Measurements from ENCODE around the gene SPCS1. TPM values are rescaled to one million over a fixed set of nuclear protein-coding genes. Genes with fewer than 3 reads are reported as not detected.

The SPCS1 gene
- polyA plus RNA-seq, 3 donors, result 166 to 171 (median 169) TPM

DNA sequence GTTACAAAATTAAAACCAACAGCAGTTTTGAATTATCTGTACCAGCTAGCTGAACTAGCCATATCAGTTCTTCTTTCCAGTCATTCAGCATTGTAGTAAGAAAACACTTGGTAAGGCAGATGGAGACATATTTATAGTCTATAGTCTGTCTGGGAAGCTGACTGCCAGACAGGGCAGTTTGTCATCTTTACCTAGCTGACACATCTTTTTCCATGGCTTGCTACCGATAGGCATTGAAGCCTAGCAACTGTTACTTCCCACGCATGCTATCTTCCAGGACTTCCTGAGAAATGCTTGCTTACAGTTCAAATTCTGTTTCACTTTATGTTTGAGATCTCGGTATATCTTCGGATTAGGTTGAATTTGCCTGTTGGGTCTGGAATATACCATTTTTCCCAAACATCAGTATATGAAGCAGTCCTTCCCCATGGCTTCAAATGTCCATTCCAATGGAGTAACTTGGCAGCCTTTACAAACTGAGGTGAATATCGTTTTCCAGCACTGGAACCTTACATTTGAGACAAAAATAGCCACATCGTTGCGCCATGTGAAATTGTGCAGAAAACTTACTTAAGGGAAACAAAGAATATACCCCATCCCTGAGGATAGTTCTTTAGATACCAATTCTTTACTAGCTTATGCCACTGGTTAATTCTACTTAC lies 11.2 kb upstream of the SPCS1 start:
- no peak for DNase-seq (ENCODE audit: low read depth in 3 of 3, low spot score in 2 of 3)

GRCh38 chr3:52695798-52696671 lies 9.9 kb upstream of the SPCS1 start:
- DNase-seq (ENCODE audit: low read depth in 3 of 3, low spot score in 2 of 3), result no peak

DNA sequence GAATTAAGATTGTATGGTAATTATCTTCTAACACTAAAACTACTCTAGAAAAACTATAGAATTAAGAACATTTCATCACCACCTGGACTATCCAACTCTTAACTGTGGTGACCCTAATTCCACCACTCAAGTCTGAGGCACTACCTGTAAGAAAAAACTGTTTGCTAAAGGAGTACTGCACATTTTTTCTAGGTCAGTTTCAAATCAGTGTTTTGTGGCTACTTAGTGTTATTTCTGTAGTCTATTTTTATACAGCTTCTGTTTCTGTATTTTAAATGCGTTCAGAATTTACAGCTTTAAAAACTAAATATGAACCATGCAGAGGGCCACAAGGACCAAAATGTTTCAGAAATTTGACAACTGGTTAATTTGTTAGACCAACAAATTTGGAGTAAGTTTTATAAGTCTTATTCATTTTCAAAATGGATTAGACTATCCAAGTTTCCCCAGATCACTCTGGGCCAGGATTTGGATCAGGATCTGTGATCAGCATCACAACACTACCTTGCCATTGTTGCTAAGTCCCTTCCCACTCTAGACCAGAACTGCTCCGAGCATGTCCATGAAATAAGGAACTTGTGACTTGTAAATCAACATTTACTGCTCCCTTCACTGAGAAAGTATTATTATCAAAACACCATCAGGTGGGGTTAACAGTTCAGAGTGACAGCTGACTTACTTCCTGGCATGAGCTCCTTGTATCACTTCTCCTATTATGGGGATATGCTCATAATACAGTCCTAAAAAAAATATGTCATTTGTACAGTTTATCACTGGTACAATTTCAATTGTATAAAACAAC lies 8.9 kb upstream of the SPCS1 start:
- DNase-seq (ENCODE audit: low read depth in 3 of 3, low spot score in 2 of 3), result no peak

- DNase-seq (ENCODE audit: low read depth in 3 of 3, low spot score in 2 of 3), result no peak
Observed at GRCh38 chr3:52697632-52697965, 8.3 kb upstream of the SPCS1 start.

- no peak for DNase-seq (ENCODE audit: low read depth in 3 of 3, low spot score in 2 of 3)
Observed at GRCh38 chr3:52703341-52703740, 2.6 kb upstream of the SPCS1 start.

- no peak for DNase-seq (ENCODE audit: low read depth in 3 of 3, low spot score in 2 of 3)
Observed at GRCh38 chr3:52704611-52705437, 1.1 kb upstream of the SPCS1 start.

- DNase-seq (ENCODE audit: low read depth in 3 of 3, low spot score in 2 of 3), result no peak
Observed at GRCh38 chr3:52705438-52705687, 543 bp upstream of the SPCS1 start.

- DNase-seq (ENCODE audit: low read depth in 3 of 3, low spot score in 2 of 3), result no peak
Observed at GRCh38 chr3:52707585-52707984, 1.7 kb downstream of the SPCS1 start.

DNA sequence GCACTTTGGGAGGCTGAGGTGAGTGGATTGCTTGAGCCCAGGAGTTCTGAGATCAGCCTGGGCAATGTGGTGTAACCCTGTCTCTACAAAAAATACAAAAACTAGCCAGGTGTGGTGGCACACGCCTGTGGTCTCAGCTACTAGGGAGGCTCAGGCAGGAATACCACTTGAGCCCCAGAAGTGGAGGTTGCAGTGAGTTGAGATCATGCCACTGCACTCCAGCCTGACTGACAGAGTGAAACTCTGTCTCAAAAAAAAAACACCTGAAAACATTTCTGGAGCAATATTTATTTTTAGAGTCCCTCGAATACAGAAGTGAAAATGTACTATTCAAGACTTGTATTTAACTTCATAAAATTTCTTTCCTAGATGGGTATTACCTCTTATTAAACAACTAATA lies 4.6 kb downstream of the SPCS1 start:
- no peak for DNase-seq (ENCODE audit: low read depth in 3 of 3, low spot score in 2 of 3)

DNA sequence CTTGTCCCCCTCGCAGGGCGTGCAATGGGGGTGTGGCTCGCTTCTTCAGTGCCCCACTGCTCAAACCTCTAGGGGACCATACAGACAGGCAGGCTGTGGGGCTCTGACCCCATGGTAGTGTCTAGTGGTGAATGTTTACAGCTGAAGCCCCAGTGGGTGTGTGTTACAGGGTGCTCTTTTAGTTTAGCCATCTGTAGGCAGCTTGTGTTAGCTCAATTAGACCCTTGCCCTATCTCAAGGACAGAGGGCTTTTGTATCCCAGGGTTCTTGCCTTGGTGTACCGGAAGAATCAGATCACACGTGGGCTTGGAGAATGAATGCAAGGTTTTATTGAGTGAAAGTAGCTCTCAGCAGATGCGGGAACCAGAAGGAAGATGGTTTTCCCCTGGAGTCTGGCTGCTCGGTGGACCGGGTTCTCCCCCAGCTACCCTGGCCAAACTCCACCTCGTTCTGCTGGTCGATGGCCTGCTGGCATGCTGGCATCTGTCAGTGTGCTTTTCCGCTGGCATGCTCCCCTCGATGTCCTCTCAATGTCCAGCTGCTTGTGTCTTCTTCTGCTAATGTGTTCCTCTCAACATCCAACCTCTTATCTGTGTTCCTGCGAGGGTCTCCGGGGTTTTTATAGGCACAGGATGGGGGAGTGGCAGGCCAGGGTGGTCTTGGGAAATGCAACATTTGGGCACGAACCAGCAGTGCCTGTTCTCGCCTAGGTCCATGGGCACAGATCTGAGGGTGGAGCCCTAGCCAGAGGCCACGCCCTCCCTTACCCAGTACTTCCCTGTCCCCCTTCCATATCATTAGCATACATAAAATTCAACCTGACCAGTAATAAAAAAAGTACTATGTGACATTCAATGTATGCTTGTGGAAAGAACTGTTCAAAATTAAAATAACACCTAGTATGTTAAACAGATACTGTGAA lies 6.6 kb downstream of the SPCS1 start:
- DNase-seq (ENCODE audit: low read depth in 3 of 3, low spot score in 2 of 3), result no peak

DNA sequence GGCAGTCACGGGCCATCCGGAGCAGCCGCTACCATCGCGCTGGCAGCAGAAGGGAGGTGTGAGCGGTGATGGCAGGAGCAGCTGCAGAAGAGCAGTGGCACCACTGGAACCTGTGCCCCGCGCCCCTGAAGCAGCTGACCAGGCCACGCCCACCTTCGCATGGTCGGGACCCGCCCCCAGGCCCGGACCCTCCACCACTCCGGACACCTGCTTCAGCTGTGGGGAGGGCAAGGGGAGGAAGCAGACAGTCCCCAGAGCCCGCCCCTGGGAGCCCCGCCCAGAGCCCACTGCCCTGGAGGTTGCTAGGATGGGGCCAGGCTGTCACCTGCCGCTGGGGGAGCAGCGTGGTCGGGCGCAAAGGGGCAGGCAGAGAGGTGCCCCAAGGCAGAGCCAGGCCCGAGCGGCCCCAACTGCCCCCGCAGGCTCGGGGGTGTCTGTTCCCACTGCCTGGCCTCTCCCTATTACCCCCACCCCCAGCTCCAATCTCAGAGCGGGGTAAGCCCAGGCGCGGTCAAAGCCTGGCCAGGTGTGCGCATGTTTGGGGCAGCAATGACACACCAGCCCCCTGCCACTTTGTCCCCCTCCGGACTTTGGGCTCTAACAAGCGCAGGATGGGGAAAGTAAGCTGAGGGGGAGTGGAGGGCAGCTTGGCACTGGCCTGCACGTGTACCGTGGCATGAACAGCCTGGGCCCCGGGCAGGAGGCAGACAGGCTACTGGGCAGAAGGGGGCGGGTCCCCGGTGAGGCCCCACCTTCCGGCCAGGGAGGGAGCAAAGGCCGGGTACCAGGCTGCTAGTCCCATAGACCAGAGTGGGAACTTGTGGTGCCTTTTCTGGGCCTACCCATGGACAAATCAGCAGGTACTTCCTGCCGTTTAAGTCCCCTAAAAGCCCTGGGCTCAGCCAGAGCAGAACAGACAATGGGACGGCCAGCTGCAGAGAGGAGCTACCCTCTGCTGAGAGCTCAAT lies 8.7 kb downstream of the SPCS1 start:
- no peak for DNase-seq (ENCODE audit: low read depth in 3 of 3, low spot score in 2 of 3)

DNA sequence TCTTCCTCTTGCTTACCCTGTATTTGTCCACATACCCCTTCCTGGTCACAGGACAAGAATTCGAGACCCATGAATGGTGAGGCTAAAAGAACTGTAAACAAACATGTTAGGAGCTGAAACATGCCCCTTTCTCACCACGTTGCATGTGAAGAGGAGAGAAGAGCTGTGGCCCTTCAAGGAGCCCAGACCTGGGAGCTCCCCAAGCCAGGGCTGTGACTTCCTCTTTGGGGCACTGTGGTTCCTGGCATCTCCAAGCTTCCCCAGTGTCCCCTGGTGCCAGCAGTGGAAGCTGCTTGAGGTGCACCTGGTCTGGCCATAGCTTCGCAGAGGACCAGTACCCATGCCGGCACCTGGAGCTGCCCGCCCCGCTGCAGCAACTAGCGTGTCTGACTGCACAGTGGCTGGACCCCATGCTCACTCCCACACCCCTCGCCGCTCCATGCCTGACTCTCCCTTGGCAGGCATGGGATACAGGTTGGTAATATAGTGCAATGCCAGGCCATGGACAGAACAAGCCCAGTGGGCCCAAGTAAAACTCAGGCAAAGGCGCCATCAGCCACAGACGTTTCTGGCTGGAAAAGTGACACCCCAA lies 9.9 kb downstream of the SPCS1 start:
- DNase-seq (ENCODE audit: low read depth in 3 of 3, low spot score in 2 of 3), result no peak

- no peak for DNase-seq (ENCODE audit: low read depth in 3 of 3, low spot score in 2 of 3)
Observed at GRCh38 chr3:52719618-52720017, 13.7 kb downstream of the SPCS1 start.

DNA sequence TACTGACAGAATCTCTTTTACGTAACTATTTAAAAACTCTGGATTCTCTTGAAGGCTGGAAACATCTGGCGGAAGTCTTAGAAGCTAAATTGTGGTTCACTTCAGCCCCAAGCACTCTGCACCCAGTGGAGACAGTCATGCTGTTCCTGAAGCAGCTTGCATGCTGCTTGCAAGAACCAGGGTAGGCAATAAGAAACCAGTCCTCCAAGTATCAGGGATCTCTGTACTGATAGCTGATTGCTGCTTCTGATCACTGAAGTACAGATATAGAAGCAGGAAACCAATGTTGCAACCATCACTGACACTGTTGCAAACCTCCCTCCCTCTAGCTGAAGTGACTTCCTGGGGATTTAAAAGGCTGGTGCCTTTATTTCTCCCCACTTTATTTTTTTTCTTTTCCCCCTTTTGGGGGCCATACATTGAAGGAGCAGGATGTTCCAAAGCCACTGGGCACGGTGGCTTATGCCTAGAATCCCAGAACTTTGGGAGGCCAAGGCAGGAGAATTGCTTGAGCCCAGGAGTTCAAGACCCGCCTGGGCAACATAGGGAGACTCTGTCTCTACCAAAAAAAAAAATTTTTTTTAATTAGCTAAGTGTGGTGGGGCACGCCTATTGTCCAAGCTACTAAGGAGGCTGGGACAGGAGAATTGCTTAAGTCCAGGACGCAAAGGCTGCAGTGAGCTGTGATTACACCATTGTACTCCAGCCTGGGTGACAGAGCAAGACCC lies 15.3 kb downstream of the SPCS1 start:
- DNase-seq (ENCODE audit: low read depth in 3 of 3, low spot score in 2 of 3), result no peak

- no peak for DNase-seq (ENCODE audit: low read depth in 3 of 3, low spot score in 2 of 3)
Observed at GRCh38 chr3:52721730-52722008, 15.8 kb downstream of the SPCS1 start.

- DNase-seq (ENCODE audit: low read depth in 3 of 3, low spot score in 2 of 3), result no peak
Observed at GRCh38 chr3:52722491-52722890, 16.6 kb downstream of the SPCS1 start.

GRCh38 chr3:52723935-52724334 lies 18.0 kb downstream of the SPCS1 start:
- no peak for DNase-seq (ENCODE audit: low read depth in 3 of 3, low spot score in 2 of 3)

DNA sequence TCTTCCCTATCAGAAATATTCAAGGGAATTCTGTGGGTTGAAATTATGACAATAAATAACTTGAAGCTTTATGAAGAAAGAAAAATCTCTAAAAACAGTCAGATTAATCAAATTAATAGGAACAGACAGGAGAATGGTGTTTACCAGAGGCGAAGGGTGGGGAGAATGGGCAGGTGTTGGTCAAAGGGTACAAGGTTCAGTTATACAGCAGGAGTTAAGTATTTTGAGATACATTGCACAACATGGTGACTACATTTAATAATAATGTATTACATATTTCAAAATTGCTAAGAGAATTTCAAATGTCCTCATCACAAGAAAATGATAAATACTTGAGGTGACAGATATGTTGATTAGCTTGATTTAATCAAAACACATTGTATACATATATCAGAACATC lies 18.6 kb downstream of the SPCS1 start:
- DNase-seq (ENCODE audit: low read depth in 3 of 3, low spot score in 2 of 3), result no peak
